GM23338 (cell line): ENCODE data around the gene NLRP10.

ENCODE experiments used
- CREB1 ChIP-seq: fragments of 250-450 bp; sonication (Bioruptor Pico); IDR thresholded peaks from 2 replicates; pipeline ENCODE4 v1.5.0; 2020; ENCODE audit warnings: low read depth, mild to moderate bottlenecking, moderate library complexity
- EZH2 ChIP-seq: fragments of 200-600 bp; sonication (generic); IDR thresholded peaks from one replicate; pipeline ENCODE4 v1.8.0; 2017; ENCODE audit warnings: antibody characterized with exemption, mild to moderate bottlenecking, low read depth; ENCODE audit not compliant: unreplicated experiment
- POLR2AphosphoS5 ChIP-seq: IDR thresholded peaks from 2 replicates; pipeline ENCODE4 v1.6.1; 2016; ENCODE audit warnings: antibody characterized with exemption, low read depth
- TF ChIP-seq, protein P1 (sequence below), 2 experiments: fragments of 200-600 bp in 1 of 2; sonication (generic) in 1 of 2; conservative IDR thresholded peaks; 2 replicates each; pipeline versions ENCODE4 v1.5.1 to v1.6.1; 2016 to 2017; ENCODE audit warnings: antibody characterized with exemption in 2 of 2, low read depth in 2 of 2, mild to moderate bottlenecking in 2 of 2, moderate library complexity in 1 of 2

DNA sequence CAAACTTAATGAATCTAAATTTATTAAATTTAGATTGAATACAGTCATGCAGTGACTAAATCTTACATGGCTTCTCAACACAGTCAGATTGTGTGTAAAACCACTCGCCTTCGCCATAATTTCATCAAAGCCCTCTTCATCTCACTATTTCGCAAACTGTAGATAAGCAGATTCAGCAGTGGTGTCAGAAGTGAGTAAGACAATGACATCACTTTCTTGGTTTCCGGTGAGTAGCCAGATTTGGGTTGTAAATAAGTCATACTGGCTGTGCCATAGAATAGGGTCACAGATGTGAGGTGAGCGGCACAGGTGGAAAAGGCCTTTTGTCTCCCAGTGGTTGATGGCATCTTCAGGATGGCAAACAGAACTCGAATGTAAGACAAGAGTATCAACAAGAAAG is 37.6 kb downstream of the NLRP10 start:
- TF ChIP-seq, protein P1, sequence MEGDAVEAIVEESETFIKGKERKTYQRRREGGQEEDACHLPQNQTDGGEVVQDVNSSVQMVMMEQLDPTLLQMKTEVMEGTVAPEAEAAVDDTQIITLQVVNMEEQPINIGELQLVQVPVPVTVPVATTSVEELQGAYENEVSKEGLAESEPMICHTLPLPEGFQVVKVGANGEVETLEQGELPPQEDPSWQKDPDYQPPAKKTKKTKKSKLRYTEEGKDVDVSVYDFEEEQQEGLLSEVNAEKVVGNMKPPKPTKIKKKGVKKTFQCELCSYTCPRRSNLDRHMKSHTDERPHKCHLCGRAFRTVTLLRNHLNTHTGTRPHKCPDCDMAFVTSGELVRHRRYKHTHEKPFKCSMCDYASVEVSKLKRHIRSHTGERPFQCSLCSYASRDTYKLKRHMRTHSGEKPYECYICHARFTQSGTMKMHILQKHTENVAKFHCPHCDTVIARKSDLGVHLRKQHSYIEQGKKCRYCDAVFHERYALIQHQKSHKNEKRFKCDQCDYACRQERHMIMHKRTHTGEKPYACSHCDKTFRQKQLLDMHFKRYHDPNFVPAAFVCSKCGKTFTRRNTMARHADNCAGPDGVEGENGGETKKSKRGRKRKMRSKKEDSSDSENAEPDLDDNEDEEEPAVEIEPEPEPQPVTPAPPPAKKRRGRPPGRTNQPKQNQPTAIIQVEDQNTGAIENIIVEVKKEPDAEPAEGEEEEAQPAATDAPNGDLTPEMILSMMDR (conservative IDR thresholded peaks at IDR 0.05; ENCODE audit: low read depth in 2 of 2): no peak
- TF ChIP-seq POLR2AphosphoS5 (no peak), EZH2 (no peak), CREB1 (CRISPR knock-in tag) (no peak)
